Measurements from ENCODE around the gene EXPH5. TPM values are rescaled to one million over a fixed set of nuclear protein-coding genes. Genes with fewer than 3 reads are reported as not detected.

Gene EXPH5
- total RNA-seq, 1 donor from 2014 or later = 0.59 TPM

- no peak for TF ChIP-seq CTCF (IDR thresholded peaks at IDR 0.05)
- no peak overlapping the region for H3K4me3 Mint-ChIP-seq (ENCODE audit: unreplicated experiment)
- no peaks in the 10 kb centered on the region for H3K36me3 Mint-ChIP-seq (ENCODE audit: unreplicated experiment)
- DNase-seq (ENCODE audit: extremely low spot score, unreplicated experiment) = no peak
- no peaks in the 10 kb centered on the region for H3K9me3 Mint-ChIP-seq (ENCODE audit: unreplicated experiment)
- H3K27me3 Mint-ChIP-seq (ENCODE audit: unreplicated experiment) = no peaks in the 10 kb centered on the region
- no peaks in the 10 kb centered on the region for H3K4me1 Mint-ChIP-seq (ENCODE audit: unreplicated experiment)
- no peak overlapping the region for H3K27ac Mint-ChIP-seq (ENCODE audit: unreplicated experiment)
Measured at GRCh38 chr11:108541531-108541930, 52.0 kb downstream of the EXPH5 start.

- Mint-ChIP-seq H3K27me3 (ENCODE audit: unreplicated experiment) (no peaks in the 10 kb centered on the region), H3K27ac (ENCODE audit: unreplicated experiment) (no peak overlapping the region), H3K4me3 (ENCODE audit: unreplicated experiment) (no peak overlapping the region), H3K4me1 (ENCODE audit: unreplicated experiment) (no peaks in the 10 kb centered on the region), H3K9me3 (ENCODE audit: unreplicated experiment) (no peaks in the 10 kb centered on the region), H3K36me3 (ENCODE audit: unreplicated experiment) (no peaks in the 10 kb centered on the region)
- DNase-seq (ENCODE audit: extremely low spot score, unreplicated experiment) = peak; percentile 10
- TF ChIP-seq CTCF (IDR thresholded peaks at IDR 0.05) = no peak
Measured at GRCh38 chr11:108538502-108538901, 55.1 kb downstream of the EXPH5 start.

- H3K4me1 Mint-ChIP-seq (ENCODE audit: unreplicated experiment) = no peaks in the 10 kb centered on the region
- no peak overlapping the region for H3K27ac Mint-ChIP-seq (ENCODE audit: unreplicated experiment)
Measured at GRCh38 chr11:108538022-108538424, 55.5 kb downstream of the EXPH5 start.

GRCh38 chr11:108536783-108537182 is 56.8 kb downstream of the EXPH5 start:
- Mint-ChIP-seq H3K27ac (ENCODE audit: unreplicated experiment) (no peak overlapping the region), H3K9me3 (ENCODE audit: unreplicated experiment) (no peaks in the 10 kb centered on the region)

More at GRCh38 chr11:108538022-108538424, 55.5 kb downstream of the EXPH5 start:
- DNase-seq (ENCODE audit: extremely low spot score, unreplicated experiment) = peak; percentile 23
- Mint-ChIP-seq H3K4me3 (ENCODE audit: unreplicated experiment) (no peak overlapping the region), H3K9me3 (ENCODE audit: unreplicated experiment) (no peaks in the 10 kb centered on the region), H3K36me3 (ENCODE audit: unreplicated experiment) (no peaks in the 10 kb centered on the region), H3K27me3 (ENCODE audit: unreplicated experiment) (no peaks in the 10 kb centered on the region)
- no peak for TF ChIP-seq CTCF (IDR thresholded peaks at IDR 0.05)

GRCh38 chr11:108535384-108535955 is 58.1 kb downstream of the EXPH5 start:
- Mint-ChIP-seq H3K4me1 (ENCODE audit: unreplicated experiment) (no peaks in the 10 kb centered on the region), H3K4me3 (ENCODE audit: unreplicated experiment) (no peak overlapping the region), H3K36me3 (ENCODE audit: unreplicated experiment) (no peaks in the 10 kb centered on the region), H3K27ac (ENCODE audit: unreplicated experiment) (no peak overlapping the region), H3K9me3 (ENCODE audit: unreplicated experiment) (no peaks in the 10 kb centered on the region), H3K27me3 (ENCODE audit: unreplicated experiment) (no peaks in the 10 kb centered on the region)
- no peak for TF ChIP-seq CTCF (IDR thresholded peaks at IDR 0.05)
- peak; percentile 4 for DNase-seq (ENCODE audit: extremely low spot score, unreplicated experiment)

More at GRCh38 chr11:108536783-108537182, 56.8 kb downstream of the EXPH5 start:
- Mint-ChIP-seq H3K36me3 (ENCODE audit: unreplicated experiment) (no peaks in the 10 kb centered on the region), H3K4me3 (ENCODE audit: unreplicated experiment) (no peak overlapping the region), H3K4me1 (ENCODE audit: unreplicated experiment) (no peaks in the 10 kb centered on the region), H3K27me3 (ENCODE audit: unreplicated experiment) (no peaks in the 10 kb centered on the region)
- no peak for TF ChIP-seq CTCF (IDR thresholded peaks at IDR 0.05)
- peak; percentile 11 for DNase-seq (ENCODE audit: extremely low spot score, unreplicated experiment)

Measured in osteocyte (in vitro differentiated cells).